Effector memory CD4-positive, alpha-beta T cell (primary cell): ENCODE data around the gene ELP5.

Experiments used
- DNase-seq, 3 donors: peaks; one replicate each; pipeline ENCODE4 v3.0.0-alpha.2; 2020
- H3K27ac ChIP-seq: 2 replicates; pipeline ENCODE4 v1.7.0; 2013; ENCODE audit warnings: mild to moderate bottlenecking, low read length, moderate library complexity; ENCODE audit not compliant: insufficient read depth, poor library complexity, severe bottlenecking
- H3K27me3 ChIP-seq: replicated peaks from 2 replicates; pipeline ENCODE4 v1.7.0; 2013; ENCODE audit warnings: mild to moderate bottlenecking, low read length; ENCODE audit not compliant: insufficient read depth, control insufficient read depth, poor library complexity, severe bottlenecking
- H3K36me3 ChIP-seq: 2 replicates; pipeline ENCODE4 v1.7.0; 2013; ENCODE audit warnings: mild to moderate bottlenecking, low read length, moderate library complexity; ENCODE audit not compliant: control insufficient read depth, insufficient read depth
- H3K4me1 ChIP-seq: 2 replicates; pipeline ENCODE4 v1.7.0; 2013; ENCODE audit warnings: low read length, mild to moderate bottlenecking; ENCODE audit not compliant: control insufficient read depth, insufficient read depth, poor library complexity, severe bottlenecking
- H3K4me3 ChIP-seq: 2 replicates; pipeline ENCODE4 v1.7.0; 2013; ENCODE audit warnings: low read length, low read depth, mild to moderate bottlenecking; ENCODE audit not compliant: insufficient read depth, poor library complexity, severe bottlenecking
- H3K9me3 ChIP-seq: 2 replicates; pipeline ENCODE4 v1.7.0; 2013; ENCODE audit warnings: mild to moderate bottlenecking, low read length, moderate library complexity; ENCODE audit not compliant: control insufficient read depth

Gene ELP5

GRCh38 chr17:7224661-7225111, 27.3 kb upstream of the ELP5 start:
- Histone ChIP-seq H3K27me3 (no peaks in the 10 kb centered on the region), H3K36me3 (peaks cover 65% of the 10 kb centered on the region), H3K4me1 (peaks cover 11% of the 10 kb centered on the region), H3K9me3 (no peaks in the 10 kb centered on the region), H3K27ac (no peak overlapping the region), H3K4me3 (no peak overlapping the region)
- no peak for DNase-seq

- DNase-seq = no peak
- Histone ChIP-seq H3K27ac (no peak overlapping the region), H3K36me3 (peaks cover 73% of the 10 kb centered on the region), H3K9me3 (no peaks in the 10 kb centered on the region), H3K4me3 (no peak overlapping the region), H3K4me1 (peaks cover under 1% of the 10 kb centered on the region), H3K27me3 (no peaks in the 10 kb centered on the region)
Measured at GRCh38 chr17:7225711-7226331, 26.2 kb upstream of the ELP5 start.

- Histone ChIP-seq H3K4me1 (no peaks in the 10 kb centered on the region), H3K36me3 (peaks cover 71% of the 10 kb centered on the region), H3K27ac (no peak overlapping the region), H3K4me3 (no peak overlapping the region), H3K9me3 (no peaks in the 10 kb centered on the region), H3K27me3 (no peaks in the 10 kb centered on the region)
- no peak for DNase-seq
Measured at GRCh38 chr17:7226721-7227710, 25.0 kb upstream of the ELP5 start.

DNA sequence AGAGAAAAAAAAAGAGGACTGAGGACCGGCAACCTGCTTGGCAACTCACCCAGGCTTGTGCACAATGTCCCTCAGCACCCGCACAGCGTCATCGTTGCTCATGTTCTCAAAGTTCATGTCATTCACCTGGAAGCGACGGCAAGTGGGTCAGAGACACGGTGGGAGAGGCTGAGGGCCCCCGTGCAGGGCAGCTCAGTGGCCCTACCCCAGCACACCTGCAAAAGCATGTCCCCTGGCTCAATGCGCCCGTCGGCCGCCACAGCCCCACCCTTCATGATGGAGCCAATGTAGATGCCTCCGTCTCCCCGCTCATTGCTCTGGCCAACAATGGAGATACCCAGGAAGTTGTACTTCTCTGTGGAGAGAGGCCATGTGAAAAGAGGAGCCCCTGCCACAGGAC, 23.1 kb upstream of the ELP5 start:
- Histone ChIP-seq H3K4me3 (no peak overlapping the region), H3K27ac (no peak overlapping the region), H3K36me3 (peaks cover 54% of the 10 kb centered on the region), H3K4me1 (peaks cover 5% of the 10 kb centered on the region), H3K27me3 (no peaks in the 10 kb centered on the region), H3K9me3 (no peaks in the 10 kb centered on the region)
- DNase-seq = no peak

GRCh38 chr17:7229504-7229903, 22.5 kb upstream of the ELP5 start:
- H3K27me3 ChIP-seq = no peaks in the 10 kb centered on the region
- H3K9me3 ChIP-seq = no peaks in the 10 kb centered on the region
- H3K4me3 ChIP-seq = no peak overlapping the region
- peaks cover 6% of the 10 kb centered on the region for H3K4me1 ChIP-seq
- DNase-seq = no peak
- peaks cover 50% of the 10 kb centered on the region for H3K36me3 ChIP-seq
- H3K27ac ChIP-seq = no peak overlapping the region

DNA sequence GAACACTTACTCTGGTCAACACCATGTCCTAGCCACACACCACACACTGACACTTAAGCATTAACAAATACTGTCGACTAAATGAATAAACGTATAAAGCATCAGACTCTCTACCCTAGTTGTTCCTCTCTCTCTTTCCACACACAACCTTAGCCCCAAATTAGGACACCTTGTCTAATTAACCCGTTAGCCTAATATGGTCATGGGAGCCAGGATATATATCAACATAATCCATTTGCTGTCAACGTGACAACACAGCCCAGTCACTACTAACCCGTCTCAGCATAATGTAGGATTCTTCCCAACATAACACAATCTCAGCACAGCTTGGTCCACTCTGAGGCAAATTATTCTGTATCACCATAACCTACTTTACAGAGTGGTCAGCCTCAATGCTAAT, 19.9 kb upstream of the ELP5 start:
- peaks cover 14% of the 10 kb centered on the region for H3K4me1 ChIP-seq
- DNase-seq = no peak
- no peak overlapping the region for H3K27ac ChIP-seq
- peaks cover 42% of the 10 kb centered on the region for H3K36me3 ChIP-seq
- no peak overlapping the region for H3K4me3 ChIP-seq
- no peaks in the 10 kb centered on the region for H3K9me3 ChIP-seq
- H3K27me3 ChIP-seq = no peaks in the 10 kb centered on the region

GRCh38 chr17:7233701-7234082, 18.3 kb upstream of the ELP5 start:
- DNase-seq = no peak

GRCh38 chr17:7234083-7234951, 17.7 kb upstream of the ELP5 start, which contains the start of gene DVL2:
TSS of gene DVL2 (minus strand) at chr17:7234517. CDS start at chr17:7234262, 255 bp downstream.
- H3K4me1 ChIP-seq = peaks cover 21% of the 10 kb centered on the region
- H3K9me3 ChIP-seq = no peaks in the 10 kb centered on the region
- H3K27ac ChIP-seq = peak within 1 kb of the TSS; percentile 78
- H3K27me3 ChIP-seq = no peaks in the 10 kb centered on the region
- peak within 1 kb of the TSS; percentile 76 for H3K4me3 ChIP-seq
- peak; percentile 89 to 95 (median 90) for DNase-seq
- H3K36me3 ChIP-seq = peaks cover 25% of the 10 kb centered on the region

More at GRCh38 chr17:7233701-7234082, 18.3 kb upstream of the ELP5 start:
- Histone ChIP-seq H3K4me3 (peak overlapping the region; percentile 76), H3K27me3 (no peaks in the 10 kb centered on the region), H3K9me3 (no peaks in the 10 kb centered on the region), H3K36me3 (peaks cover 32% of the 10 kb centered on the region), H3K4me1 (peaks cover 21% of the 10 kb centered on the region), H3K27ac (peak overlapping the region; percentile 78)

DNA sequence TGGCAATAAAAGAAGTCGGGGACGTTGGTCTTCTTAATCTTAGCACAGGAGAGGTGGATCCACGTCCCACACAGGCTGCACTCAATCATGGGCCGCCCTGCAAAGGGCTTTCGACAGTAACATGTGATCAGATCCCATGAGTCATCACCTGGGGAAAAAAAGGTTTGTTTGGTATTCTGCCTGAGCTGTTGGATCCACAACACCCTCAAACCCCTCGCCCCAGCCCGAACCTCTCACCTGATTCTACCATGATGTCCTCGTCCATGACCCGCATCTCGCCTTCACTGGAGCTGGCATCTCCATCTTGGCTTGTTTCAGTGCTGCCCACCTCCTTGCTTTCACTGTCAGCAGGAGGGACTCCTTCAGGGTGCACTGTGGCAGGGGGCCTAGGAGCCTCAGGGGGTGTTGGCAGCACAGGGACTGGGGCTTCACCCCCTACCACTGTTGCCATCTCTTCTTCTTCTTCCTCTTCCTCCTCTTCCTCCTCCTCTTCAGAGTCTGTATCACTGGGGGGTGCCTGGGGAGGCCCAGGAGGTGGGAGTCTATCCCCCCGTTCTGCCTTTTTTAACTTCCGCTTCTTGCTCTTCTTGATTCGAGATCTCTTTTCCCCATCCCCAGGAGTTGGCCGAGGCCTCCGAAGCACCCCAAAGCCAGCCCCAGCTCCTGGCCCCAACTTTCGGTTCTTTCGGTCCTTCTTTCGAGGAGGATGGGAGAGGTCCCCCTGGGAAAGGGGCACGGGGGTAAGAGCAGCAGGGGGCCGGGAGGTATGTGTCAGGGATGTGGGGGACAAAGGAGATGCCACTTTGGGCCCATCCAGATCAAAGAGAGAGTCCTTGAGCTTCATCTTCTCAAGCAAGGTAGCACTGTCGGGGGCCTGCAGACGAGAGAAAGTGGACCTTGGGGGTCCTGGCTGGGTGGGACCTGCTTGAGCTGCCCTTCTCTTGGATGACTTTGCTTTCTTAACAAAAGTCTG, 16.0 kb upstream of the ELP5 start:
- no peaks in the 10 kb centered on the region for H3K9me3 ChIP-seq
- H3K4me1 ChIP-seq = peaks cover 32% of the 10 kb centered on the region
- no peaks in the 10 kb centered on the region for H3K27me3 ChIP-seq
- H3K36me3 ChIP-seq = peaks cover 21% of the 10 kb centered on the region
- H3K27ac ChIP-seq = no peak overlapping the region
- H3K4me3 ChIP-seq = no peak overlapping the region
- no peak for DNase-seq
